UCSD-AML1 (cell line): ENCODE data around the gene SPHK2.

Experiments
- DNase-seq: peaks from one replicate; lab custom pipeline; 2025; ENCODE audit not compliant: unreplicated experiment; lab: John Stamatoyannopoulos, UW

The SPHK2 gene

DNA sequence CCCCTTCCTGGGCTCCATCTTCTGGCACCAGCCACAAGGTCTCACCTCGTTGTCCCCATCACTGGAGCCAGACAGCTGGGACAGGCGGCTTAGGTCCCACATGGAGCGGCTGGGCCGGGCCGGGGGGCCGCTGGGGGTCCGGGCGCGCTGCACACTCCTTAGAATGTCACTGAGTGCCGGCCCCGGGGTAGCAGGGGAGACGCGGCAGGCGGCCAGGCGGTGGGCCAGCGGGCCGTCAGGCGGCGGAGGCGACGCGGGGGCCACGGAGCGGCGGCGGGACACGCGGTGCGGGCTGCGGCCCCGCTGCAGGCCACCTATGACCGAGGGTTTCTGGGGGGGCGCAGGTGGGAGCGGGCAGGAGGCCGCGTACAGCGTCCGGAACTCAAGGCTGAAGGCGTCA lies 15.9 kb upstream of the SPHK2 start:
- no peak for DNase-seq

DNA sequence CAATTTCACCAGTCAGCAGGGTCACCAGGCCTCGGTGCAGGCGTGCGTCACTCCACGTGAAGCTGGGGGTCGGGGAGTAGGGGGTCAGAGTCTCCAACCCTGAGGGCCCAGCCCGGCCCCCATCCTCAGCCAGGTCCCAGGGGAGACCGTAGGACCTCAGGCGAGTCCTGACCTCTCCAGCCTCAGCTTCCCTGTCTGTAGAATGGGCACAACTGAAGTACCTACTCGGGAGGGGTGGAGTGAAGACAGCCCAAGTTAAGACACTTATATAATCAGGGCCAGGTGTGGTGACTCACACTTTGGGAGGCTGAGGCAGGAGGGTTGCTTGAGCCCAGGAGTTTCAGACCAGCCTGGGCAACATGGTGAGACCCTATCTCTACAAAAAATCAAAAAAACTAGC lies 15.5 kb upstream of the SPHK2 start:
- no peak for DNase-seq

DNA sequence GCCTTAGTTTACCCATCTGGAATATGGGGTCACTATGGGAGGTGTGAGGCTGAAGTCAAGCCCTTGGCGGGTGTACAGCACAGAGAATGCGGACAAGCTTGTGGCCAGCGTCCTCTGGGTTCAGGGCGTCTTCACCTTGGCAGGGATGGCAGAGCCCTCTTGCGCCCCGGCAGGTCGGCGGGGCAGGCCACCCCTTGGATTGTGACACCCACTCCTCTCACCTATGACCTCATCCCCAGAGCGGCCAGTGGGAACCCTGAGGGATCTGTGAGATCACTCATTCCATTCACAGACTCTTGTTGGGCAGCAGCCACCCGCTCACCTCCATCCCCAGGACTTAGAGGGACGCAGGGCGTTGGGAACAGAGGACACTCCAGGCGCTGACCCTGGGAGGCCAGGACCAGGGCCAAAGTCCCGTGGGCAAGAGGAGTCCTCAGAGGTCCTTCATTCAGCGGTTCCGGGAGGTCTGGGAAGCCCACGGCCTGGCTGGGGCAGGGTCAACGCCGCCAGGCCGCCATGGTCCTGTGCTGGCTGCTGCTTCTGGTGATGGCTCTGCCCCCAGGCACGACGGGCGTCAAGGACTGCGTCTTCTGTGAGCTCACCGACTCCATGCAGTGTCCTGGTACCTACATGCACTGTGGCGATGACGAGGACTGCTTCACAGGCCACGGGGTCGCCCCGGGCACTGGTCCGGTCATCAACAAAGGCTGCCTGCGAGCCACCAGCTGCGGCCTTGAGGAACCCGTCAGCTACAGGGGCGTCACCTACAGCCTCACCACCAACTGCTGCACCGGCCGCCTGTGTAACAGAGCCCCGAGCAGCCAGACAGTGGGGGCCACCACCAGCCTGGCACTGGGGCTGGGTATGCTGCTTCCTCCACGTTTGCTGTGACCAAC lies 12.6 kb upstream of the SPHK2 start, which contains the start of gene SPACA4:
Gene SPACA4 (plus strand): TSS at position 280 of the 896 bp plus-strand sequence. CDS start 237 bp downstream, at position 517.
- DNase-seq, result no peak

DNA sequence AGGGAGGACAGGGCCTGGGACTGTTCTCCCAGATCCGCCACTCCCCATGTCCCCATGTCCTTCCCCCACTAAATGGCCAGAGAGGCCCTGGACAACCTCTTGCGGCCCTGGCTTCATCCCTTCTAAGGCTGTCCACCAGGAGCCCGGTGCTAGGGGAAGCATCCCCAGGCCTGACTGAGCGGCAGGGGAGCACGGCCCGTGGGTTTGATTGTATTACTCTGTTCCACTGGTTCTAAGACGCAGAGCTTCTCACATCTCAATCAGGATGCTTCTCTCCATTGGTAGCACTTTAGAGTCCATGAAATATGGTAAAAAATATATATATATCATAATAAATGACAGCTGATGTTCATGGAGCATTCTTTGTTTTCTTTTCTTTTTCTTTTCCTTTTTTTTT lies 11.9 kb upstream of the SPHK2 start:
- no peak for DNase-seq

DNA sequence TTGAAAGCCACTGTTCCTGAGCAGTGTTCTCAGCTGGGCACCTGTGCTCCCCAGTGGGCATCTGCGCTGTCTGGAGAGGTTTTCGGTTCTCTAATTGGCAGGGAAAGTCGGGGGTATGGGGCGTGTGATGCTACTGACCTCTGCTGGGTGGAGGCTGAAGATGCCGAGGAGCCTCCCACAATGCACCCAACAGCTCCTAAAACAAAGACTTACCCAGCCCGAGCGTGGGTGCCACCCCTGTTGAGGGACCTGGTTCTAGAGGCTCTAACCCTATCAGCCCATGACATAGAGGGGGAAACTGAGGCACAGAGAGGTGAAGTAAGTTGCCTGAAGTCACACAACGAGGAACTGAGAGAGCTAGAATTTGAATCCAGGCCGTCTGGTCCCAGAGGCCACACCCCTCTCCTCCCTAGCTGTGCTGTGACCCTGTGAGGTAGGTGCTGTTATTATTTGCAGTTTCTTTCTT lies 10.5 kb upstream of the SPHK2 start:
- DNase-seq, result peak; percentile 58

DNA sequence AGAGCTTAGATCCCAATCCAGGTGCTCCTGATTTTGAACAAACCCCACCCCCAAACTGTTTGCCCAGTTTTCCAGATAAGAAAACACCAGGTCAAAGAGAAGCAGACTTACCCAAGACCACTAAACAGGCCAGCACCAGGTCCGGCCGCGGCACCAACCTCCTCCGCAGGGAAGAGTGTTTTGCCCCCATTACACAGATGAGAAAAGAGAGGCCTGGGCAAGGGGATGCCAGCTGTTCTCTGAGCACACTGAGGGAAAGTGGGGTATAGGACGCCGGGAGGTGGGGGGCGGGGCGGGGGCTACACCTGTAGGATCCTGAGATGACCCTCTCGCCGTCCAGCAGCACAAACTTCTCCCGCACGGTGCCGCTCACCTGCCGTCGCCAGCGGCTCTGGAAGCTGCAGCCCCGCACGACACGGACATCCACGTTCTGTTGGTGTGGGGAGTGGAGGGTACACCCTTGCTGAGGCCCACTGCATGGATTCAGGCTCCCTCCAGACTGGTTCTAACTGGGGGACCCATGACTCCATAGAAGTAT lies 9.7 kb upstream of the SPHK2 start:
- DNase-seq, result no peak

DNA sequence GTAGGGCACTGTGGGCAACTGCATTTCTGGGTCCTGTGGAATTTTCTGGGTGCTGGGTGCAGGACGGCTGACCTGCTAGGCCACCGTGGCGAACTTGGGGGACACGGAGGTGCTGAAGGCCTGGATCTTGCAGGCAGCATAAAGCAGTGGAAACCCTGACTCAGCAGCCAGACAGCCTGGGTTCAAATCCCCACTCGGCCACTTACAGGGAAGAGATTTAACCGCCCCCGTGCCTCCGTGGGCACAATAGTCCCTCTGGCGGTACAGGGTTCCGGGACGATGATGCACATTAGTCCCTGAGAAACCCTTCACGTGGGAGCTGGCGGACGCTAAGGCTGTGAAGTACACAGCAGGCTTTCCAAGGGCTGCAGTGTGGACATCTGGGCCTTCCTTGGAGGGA lies 7.4 kb upstream of the SPHK2 start:
- DNase-seq, result no peak

DNA sequence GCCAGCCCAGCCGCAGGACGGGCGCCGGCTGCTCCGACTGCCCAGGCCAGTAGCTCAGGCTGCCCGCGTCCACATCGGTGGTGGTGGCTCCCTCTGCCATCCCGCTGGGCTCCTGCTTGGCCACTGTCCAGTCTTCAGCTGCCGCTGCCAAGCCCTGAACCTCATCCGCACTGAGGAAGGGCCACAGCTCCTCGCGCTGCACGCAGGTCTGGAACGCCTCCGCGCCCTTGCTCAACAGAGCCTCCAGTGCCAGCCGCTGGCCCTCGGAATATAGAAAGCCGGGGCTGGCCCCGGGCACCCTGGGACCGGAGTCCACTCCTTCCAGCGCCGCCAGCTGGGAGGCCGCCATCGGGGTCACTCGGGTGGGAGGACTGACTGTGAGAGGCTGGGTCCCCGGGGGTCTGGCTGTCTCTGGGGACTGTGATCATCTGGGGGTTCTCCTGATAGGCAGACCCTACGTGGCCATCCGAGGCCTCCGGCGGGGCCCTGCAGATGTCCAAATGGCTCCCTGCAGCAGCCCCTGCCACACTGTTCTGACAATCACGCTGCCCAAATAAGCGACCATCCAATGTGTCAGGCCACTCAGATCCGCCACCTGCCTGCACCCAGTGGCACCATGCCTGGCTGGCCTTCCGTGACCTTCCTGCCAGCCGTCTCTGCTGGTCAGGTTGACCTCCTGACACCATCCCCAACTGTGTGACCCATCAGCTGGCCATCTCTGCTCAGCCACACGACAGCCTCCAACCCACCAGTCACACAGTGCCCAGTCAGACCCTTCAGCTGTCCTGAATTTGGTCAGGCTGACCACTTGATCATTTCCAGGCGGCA lies 6.1 kb upstream of the SPHK2 start:
- DNase-seq, result no peak

DNA sequence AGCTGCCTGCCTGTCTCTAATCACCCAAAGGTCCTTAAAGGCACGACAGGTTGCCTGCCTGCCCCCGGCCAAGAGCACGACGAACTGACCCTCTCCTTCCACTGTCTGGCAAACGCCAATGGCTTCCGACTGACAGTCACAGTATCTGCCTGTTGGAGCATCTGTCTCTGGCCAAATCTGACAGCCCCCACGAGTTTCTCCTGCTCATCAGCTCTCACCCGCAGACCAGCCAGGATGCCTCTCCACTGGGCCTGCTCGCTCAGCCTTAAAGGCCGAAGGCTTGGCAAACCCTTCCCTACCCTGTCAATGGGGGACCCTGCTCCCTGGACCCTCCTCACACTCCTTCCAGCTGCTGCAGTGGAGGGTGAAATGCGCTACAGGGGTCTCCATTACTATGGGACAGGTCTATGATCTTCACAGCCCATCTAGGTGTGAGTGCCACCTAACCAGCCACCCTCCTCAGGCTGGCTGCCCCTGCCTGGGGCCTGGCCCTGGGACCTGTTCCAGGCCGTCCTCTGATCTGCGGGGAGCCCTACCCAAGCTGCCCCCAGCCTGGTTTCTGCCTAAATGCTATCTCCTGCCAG lies 5.4 kb upstream of the SPHK2 start:
- no peak for DNase-seq

DNA sequence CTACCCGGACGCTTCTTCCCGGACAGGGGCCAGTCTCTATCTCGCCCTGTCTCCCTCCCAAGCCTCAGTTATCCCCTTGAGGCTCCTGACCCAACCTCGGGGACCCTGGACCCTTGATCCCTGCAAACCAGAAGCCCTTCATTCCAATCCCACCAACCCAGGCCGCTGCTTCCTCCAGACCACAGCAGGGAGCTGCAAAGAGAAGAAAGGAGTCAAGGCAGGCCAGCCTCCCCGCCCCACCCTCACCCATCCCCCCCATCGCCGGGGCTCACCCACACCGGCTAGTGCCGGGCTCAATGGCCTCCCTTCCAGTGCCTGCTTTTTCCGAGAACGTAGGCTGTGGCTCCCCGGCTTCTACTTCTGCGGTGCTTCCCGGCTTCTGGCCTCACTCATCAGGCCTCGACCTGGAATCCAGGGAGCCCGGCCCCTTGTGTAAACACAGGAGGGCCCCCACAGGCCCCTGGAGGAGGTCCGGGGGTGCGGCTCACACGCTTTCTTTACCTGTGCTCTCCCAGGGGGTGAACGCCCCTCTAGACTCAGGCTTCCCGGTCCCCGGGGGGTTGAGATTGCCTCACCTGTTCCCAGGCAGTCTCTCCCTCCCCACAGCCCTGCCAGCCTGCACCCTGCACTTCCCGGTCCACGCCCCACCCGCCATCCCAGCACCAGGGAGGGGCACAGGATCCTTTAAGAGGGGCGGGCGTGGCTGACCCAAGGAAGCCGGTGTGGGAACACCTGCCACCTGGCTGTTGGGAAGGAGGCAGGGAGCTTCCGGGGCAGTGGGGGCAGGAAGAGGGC lies 4.7 kb upstream of the SPHK2 start, which contains the start of gene FAM83E:
Gene FAM83E (minus strand): TSS at position 641 of the 795 bp plus-strand sequence. CDS start 1,704 bp downstream, outside the sequence.
- no peak for DNase-seq

DNA sequence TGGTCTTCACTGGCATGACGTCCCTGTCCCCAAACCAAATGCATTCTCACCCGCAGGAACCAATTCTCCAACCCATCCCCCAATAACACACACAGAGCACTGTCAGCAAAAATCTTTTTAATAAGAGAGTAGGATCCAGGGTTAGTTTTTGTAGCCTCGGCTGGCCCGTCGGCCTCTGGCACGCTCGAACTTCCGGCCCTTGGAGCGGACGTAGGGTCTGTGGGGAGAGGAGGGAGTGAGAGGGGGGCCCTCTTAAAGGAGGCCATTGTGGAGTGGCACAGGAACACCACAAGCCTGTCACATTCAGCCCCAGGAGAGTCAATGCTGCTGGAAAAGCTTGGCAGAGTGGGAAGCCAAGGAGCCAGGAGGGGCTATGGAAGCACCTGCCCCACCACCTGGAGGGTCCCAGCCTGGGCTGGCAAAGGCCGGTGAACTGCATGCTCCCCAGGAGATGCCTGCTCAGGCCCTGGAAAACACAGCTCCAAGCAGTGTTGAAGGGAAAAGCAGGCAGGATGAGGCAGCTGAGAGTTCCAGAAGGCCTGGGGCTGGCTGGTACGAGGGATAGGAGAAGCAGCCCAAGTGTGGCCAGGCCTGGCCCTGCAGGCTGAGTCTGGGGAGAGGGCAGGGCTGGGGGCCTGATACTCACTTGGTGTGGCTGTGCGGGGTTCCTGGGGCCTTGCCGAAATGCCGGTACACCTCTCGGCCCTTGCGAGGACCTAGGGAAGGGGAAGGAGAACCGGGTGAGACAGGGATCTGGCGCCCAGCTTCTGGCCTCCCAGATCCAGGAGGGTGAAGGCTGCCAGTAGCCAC lies 3.9 kb upstream of the SPHK2 start:
- DNase-seq, result no peak

DNA sequence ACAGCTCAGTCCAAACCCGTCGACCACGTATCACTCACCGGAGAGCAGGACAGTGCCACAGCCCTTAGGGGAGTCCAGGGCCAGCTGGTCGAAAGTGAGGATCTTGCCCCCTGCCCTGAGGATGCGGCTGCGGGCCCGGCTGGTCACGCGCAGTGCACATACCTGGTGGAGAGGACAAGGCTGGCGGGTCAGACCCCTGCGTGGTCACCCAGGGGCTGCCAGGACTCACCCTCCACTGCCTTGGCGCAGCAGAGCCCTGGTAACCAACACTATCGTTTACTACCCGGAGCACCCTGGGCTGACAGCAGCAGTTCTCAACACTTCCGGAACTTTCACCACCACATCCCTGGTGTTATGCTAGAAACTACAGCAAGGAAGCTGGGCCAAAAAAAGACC lies 3.3 kb upstream of the SPHK2 start:
- no peak for DNase-seq

DNA sequence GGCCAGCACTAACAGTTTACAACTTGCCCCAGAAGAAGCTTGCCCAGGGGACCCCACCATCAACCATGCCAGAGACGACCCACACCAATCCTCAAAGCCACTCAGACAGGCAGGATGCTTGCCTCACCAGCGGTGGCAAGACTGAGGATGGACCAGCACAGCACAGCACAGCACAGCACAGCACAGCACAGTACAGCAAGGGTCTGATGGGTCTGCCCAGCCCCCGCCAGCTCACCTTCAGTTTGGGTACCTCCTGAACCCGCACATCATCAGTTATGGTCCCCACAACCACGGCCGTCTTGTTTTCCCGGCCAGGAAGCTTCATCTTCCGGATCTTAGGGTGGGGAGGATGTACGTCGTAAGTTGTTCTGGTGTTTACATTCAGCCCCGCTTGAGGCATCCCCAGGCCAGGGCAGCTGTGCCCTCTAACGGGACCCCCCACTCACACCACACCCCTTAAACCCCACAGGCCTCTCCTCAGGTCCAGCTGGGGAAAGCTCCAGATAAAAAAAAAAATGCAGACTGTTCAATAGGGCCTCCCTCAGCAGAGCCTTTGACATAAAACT lies 2.7 kb upstream of the SPHK2 start:
- DNase-seq, result no peak

DNA sequence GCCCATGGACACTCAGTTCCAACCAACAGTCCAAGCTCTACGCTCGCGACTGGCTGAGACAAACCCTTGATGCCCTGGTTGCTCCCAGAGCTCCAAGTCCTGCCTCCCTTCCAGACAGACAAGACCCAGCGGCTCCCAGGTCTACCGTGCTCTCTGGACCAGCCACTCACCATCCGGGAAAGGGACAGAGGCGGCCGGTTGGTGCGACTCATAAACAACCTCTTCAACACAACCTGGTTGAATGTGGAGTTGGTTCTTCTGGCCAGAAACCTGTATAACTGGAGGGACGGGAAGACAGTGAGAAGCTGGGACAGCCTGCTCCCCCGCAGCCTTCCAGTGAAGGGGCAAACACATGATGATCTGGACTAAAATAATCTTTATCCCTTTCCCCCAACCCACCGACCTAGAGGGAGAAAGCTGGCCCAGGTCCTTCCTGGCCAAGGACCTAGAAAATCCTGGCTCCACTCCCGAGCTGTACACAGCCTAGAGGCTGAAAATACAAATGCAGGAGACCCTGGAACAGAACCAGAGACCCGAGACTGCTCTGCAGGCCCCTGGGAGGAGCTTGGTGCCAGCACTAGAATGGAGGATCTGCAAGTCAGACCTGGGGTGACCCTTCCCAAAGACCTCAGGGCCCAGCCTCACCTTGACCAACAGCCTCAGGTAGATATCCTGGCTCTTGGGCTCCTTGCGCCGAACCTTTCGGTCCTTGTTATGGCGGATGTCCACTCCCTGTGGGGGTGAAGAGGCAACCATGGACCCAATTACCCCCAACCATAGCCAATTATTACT lies 2.0 kb upstream of the SPHK2 start:
- DNase-seq, result no peak

DNA sequence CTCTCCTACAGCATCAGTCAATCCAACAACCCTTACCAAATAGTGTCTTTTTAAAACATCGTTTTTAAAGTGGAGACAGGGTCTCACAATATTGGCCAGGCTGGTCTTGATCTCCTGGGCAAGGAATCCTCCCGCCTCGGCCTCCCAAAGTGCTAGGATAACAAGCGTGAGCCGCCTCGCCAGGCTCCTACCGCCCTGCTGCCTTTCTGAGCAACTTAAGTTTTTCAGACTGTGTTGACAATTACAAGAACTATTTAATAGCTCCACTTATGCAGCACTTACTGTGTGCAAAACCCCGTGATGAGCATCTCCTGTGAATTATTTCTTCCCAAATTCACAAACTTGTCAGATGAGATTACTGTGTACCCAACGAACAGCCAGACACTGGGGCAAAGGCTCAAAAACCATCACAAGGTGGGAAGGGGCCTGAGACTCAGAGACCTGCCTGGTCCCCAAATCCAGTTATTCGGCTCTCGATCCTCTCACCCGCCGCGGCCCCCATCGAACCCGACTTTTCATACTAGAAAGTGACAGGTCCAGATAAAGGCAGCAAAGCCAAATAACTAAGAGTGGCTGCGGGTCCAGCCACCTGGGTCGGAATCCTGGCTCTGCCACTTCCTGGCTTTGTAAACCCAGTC lies 909 bp upstream of the SPHK2 start:
- no peak for DNase-seq

DNA sequence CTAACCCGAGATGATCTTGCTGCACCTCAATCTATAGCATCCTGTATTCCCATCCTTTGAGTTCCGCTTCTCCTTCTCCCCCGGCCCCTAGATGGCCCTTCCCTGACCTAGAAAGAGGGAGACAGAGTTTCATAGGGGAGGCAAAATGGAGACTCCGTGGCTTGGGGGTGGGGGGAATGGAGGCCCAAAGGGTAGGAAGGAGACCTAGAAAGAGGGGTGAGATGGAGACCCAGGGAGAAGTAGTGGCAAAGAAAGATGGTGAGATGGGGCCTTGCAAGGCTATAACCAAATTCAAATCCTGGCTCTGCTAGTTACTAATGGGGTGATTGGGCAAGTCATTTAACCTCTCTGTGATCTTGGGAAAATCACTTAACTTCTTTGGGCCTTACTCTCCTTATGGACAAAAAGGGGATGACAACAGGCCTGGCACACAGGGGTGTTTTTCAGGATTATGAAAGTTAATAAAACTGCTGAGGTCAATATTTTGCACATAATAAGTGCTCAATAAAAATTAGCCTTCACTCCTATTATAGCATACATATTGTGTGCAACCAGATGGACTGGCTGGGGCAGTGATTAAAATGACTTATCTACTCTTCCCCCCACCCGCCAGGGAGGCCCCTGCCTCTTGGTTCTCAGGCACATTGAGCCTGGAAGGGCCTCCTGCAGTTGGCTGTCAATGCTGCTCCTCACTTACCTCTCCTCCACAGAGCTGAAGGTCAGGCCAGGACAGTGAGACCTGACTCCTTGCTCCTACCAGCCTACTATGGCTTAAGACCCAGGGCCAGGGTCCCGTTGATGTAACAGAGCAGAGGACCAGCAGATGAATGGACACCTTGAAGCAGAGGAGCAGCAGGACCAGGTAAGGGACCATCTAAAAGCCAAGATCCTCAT lies 633 bp downstream of the SPHK2 start:
- no peak for DNase-seq

DNA sequence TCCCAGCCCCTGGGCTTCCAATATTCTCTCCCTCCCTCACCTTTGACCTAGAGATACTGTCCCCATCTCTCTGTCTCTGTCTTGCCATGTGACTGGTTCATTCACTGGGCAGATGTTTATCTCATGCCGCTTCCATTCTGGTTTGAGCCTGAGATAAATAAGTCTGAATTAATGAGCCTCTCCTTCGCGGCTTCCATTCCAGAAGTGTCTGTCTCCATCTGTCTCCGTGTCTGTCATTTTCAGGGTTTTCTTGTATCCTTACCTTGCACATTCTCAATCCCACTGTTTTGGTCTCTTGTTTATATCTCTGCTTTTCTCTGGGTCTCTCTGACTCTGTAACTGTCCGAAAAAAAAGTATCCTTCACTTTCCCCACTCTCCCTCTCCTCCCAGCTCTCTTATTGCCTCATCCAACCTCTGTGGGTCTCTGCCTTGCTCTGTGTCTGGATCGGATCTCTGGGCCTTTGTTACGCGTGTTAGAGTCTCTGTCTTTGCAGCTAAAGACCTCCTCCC lies 4.3 kb downstream of the SPHK2 start:
- DNase-seq, result no peak
